H9 (cell line): ENCODE results near the gene ABCB11. TPM values are rescaled to one million over a fixed set of nuclear protein-coding genes. Genes with fewer than 3 reads are reported as not detected.

Experiments
- DNase-seq: peaks from one replicate; pipeline ENCODE4 v3.0.0-alpha.2; 2017
- H2AFZ ChIP-seq: one replicate; pipeline ENCODE4 v1.6.1; 2013; ENCODE audit warnings: mild to moderate bottlenecking, low read length, control low read depth, moderate library complexity
- H2AK5ac ChIP-seq: 2 replicates; pipeline ENCODE4 v1.6.1; 2013; ENCODE audit warnings: low read length, control low read depth, mixed read lengths; ENCODE audit not compliant: insufficient read length
- H2BK120ac ChIP-seq: one replicate; pipeline ENCODE4 v1.6.1; 2013; ENCODE audit warnings: low read depth, mild to moderate bottlenecking, low read length, control low read depth, inconsistent platforms; ENCODE audit not compliant: poor library complexity, severe bottlenecking
- H2BK12ac ChIP-seq: 2 replicates; pipeline ENCODE4 v1.6.1; 2013; ENCODE audit warnings: low read length, control low read depth, mixed read lengths, low read depth; ENCODE audit not compliant: insufficient read length
- H2BK15ac ChIP-seq: 2 replicates; pipeline ENCODE4 v1.6.1; 2013; ENCODE audit warnings: low read depth, low read length, control low read depth
- H2BK20ac ChIP-seq: one replicate; pipeline ENCODE4 v1.6.1; 2013; ENCODE audit warnings: low read depth, mild to moderate bottlenecking, low read length, control low read depth, inconsistent platforms; ENCODE audit not compliant: poor library complexity, severe bottlenecking
- H2BK5ac ChIP-seq: 2 replicates; pipeline ENCODE4 v1.6.1; 2013; ENCODE audit warnings: low read length, control low read depth, mixed read lengths; ENCODE audit not compliant: insufficient read length
- H3K14ac ChIP-seq: 2 replicates; pipeline ENCODE4 v1.6.1; 2013; ENCODE audit warnings: low read length, control low read depth; ENCODE audit not compliant: insufficient read depth
- H3K18ac ChIP-seq: 2 replicates; pipeline ENCODE4 v1.6.1; 2013; ENCODE audit warnings: low read depth, mild to moderate bottlenecking, mixed read lengths, low read length, control low read depth; ENCODE audit not compliant: insufficient read length
- H3K23ac ChIP-seq: 2 replicates; pipeline ENCODE4 v1.6.1; 2013; ENCODE audit warnings: low read length, control low read depth, mixed read lengths, low read depth; ENCODE audit not compliant: insufficient read length
- H3K23me2 ChIP-seq: 2 replicates; pipeline ENCODE4 v1.6.1; 2013; ENCODE audit warnings: low read depth, mild to moderate bottlenecking, mixed read lengths, low read length, control low read depth; ENCODE audit not compliant: insufficient read length, poor library complexity, severe bottlenecking
- H3K27ac ChIP-seq: 2 replicates; pipeline ENCODE4 v1.5.1; 2013; ENCODE audit warnings: low read length, control low read depth, mixed read lengths, low read depth; ENCODE audit not compliant: insufficient read length
- H3K27me3 ChIP-seq: 2 replicates; pipeline ENCODE4 v1.6.1; 2013; ENCODE audit warnings: low read length, control low read depth, inconsistent platforms; ENCODE audit not compliant: insufficient read depth
- H3K4ac ChIP-seq: 2 replicates; pipeline ENCODE4 v1.6.1; 2013; ENCODE audit warnings: low read depth, mild to moderate bottlenecking, control low read depth, inconsistent platforms, low read length, moderate library complexity
- H3K4me1 ChIP-seq: 2 replicates; pipeline ENCODE4 v1.6.1; 2013; ENCODE audit warnings: low read length, control low read depth, inconsistent platforms; ENCODE audit not compliant: insufficient read depth
- H3K4me2 ChIP-seq: 2 replicates; pipeline ENCODE4 v1.6.1; 2013; ENCODE audit warnings: low read length, control low read depth, mixed read lengths; ENCODE audit not compliant: insufficient read length, insufficient read depth
- H3K56ac ChIP-seq: 2 replicates; pipeline ENCODE4 v1.6.1; 2013; ENCODE audit warnings: low read depth, mild to moderate bottlenecking, mixed read lengths, low read length, control low read depth; ENCODE audit not compliant: insufficient read length
- H3K79me1 ChIP-seq: 2 replicates; pipeline ENCODE4 v1.6.1; 2013; ENCODE audit warnings: low read depth, mild to moderate bottlenecking, moderate library complexity, low read length, control low read depth, inconsistent platforms; ENCODE audit not compliant: insufficient read depth, poor library complexity, severe bottlenecking
- H3K79me2 ChIP-seq: 2 replicates; pipeline ENCODE4 v1.6.1; 2013; ENCODE audit warnings: low read length, control low read depth, inconsistent platforms; ENCODE audit not compliant: insufficient read depth
- H3K9ac ChIP-seq: 2 replicates; pipeline ENCODE4 v1.6.1; 2013; ENCODE audit warnings: low read length, control low read depth, mixed read lengths; ENCODE audit not compliant: insufficient read length; ENCODE audit errors: extremely low read depth
- H3K9me3 ChIP-seq: one replicate; pipeline ENCODE4 v1.6.1; 2013; ENCODE audit warnings: low read depth, low read length, inconsistent platforms; ENCODE audit not compliant: control insufficient read depth
- H3T11ph ChIP-seq: one replicate; pipeline ENCODE4 v1.6.1; 2013; ENCODE audit warnings: mild to moderate bottlenecking, low read length, control low read depth, inconsistent platforms
- H4K20me1 ChIP-seq: one replicate; pipeline ENCODE4 v1.6.1; 2013; ENCODE audit not compliant: control insufficient read depth, insufficient read length, insufficient read depth
- H4K5ac ChIP-seq: 2 replicates; pipeline ENCODE4 v1.6.1; 2013; ENCODE audit warnings: low read depth, mild to moderate bottlenecking, mixed read lengths, low read length, control low read depth; ENCODE audit not compliant: insufficient read length
- H4K8ac ChIP-seq: replicated peaks from 2 replicates; pipeline ENCODE4 v1.6.1; 2013; ENCODE audit warnings: low read length, control low read depth, mixed read lengths, low read depth; ENCODE audit not compliant: insufficient read length
- H4K91ac ChIP-seq: 2 replicates; pipeline ENCODE4 v1.6.1; 2013; ENCODE audit warnings: low read depth, mild to moderate bottlenecking, moderate library complexity, mixed read lengths, low read length, control low read depth; ENCODE audit not compliant: insufficient read length
- H3K27ac Mint-ChIP-seq, 3 experiments: 2 replicates in 2 of 3; 3 replicates in 1 of 3; pipeline ENCODE4 v1.8.0; 2020 to 2021; ENCODE audit warnings: mixed read lengths in 3 of 3, mild to moderate bottlenecking in 1 of 3, moderate library complexity in 1 of 3
- H3K27me3 Mint-ChIP-seq: 2 replicates; pipeline ENCODE4 v1.8.0; 2021; ENCODE audit warnings: low read depth, mild to moderate bottlenecking, moderate library complexity, mixed read lengths
- H3K36me3 Mint-ChIP-seq, 3 experiments: 2 replicates in 2 of 3; 3 replicates in 1 of 3; pipeline ENCODE4 v1.8.0; 2020 to 2021; ENCODE audit warnings: low read depth in 3 of 3, mixed read lengths in 3 of 3; ENCODE audit not compliant: insufficient read depth in 1 of 3
- H3K4me1 Mint-ChIP-seq, 2 experiments: 2 replicates each; pipeline ENCODE4 v1.8.0; 2020; ENCODE audit warnings: mixed read lengths in 2 of 2
- H3K4me3 Mint-ChIP-seq, 2 experiments: 2 replicates in 1 of 2; 3 replicates in 1 of 2; pipeline ENCODE4 v1.8.0; 2020 to 2021; ENCODE audit warnings: mild to moderate bottlenecking in 2 of 2, mixed read lengths in 2 of 2, moderate library complexity in 1 of 2
- H3K9me3 Mint-ChIP-seq, 2 experiments: 2 replicates in 1 of 2; 3 replicates in 1 of 2; pipeline ENCODE4 v1.8.0; 2020; ENCODE audit warnings: mild to moderate bottlenecking in 2 of 2, mixed read lengths in 2 of 2, moderate library complexity in 1 of 2
- total RNA-seq: library from RNA; stranded (reverse); gene quantifications from 2 replicates; pipeline ENCODE4 v1.2.1, GENCODE V29; 2021
- TF ChIP-seq, protein P1 (sequence below): fragments of 200-600 bp; sonication (generic); conservative IDR thresholded peaks from 3 replicates; pipeline ENCODE4 v1.8.0; 2021; ENCODE audit warnings: antibody characterized with exemption, mild to moderate bottlenecking

The ABCB11 gene
- total RNA-seq, 1 experiment from 2014 or later = not detected

DNA sequence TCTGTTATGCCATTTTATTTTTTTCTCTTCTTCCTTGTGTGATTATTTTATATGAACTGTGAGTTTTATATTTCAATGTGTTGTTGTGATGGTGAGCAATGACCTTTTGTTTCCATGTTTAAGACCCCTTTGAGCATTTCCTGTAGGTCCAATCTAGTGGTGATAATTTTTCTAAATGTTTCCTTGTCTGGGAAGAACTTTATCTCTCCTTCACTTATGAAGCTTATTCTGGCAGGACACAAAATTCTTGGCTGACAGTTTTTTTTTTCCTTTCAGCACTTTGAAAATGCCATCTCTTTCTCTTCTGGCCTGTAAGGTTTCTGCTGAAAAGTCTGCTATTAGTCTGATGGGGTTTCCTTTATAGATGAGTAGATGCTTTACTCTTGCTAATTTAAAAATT, 76.9 kb downstream of the ABCB11 start:
- Mint-ChIP-seq H3K4me1 (0 out of 4 replicates have a peak, but pooled peaks cover 0 to 2% of the 10 kb centered on the region in 2 experiments), H3K36me3 (peaks cover 0 to 11% (median 0%) of the 10 kb centered on the region in 3 experiments; a peak in 1 of 7 replicates), H3K9me3 (peaks cover 13 to 14% of the 10 kb centered on the region in 2 experiments), H3K4me3 (no peak overlapping the region), H3K27ac (no peak overlapping the region), H3K27me3 (peaks cover 2% of the 10 kb centered on the region)
- Histone ChIP-seq H4K5ac (no peak overlapping the region), H3K56ac (no peak overlapping the region), H4K91ac (no peak overlapping the region), H3K14ac (no peak overlapping the region), H3K23ac (no peak overlapping the region), H3K4me1 (no peaks in the 10 kb centered on the region), H4K20me1 (no peaks in the 10 kb centered on the region), H2AFZ (no peak overlapping the region), H3K27ac (no peak overlapping the region), H2BK5ac (no peak overlapping the region), H2BK20ac (no peak overlapping the region), H2BK120ac (no peak overlapping the region), H3K79me2 (no peaks in the 10 kb centered on the region), H3K9ac (no peak overlapping the region), H2BK15ac (no peak overlapping the region), H3K4me2 (no peak overlapping the region), H3K18ac (no peak overlapping the region), H2BK12ac (no peak overlapping the region), H3K23me2 (no peaks in the 10 kb centered on the region), H3K9me3 (no peaks in the 10 kb centered on the region), H3T11ph (no peak overlapping the region), H3K79me1 (no peaks in the 10 kb centered on the region), H3K4ac (no peak overlapping the region), H2AK5ac (no peak overlapping the region), H3K27me3 (no peaks in the 10 kb centered on the region), H4K8ac (no peak overlapping the region)
- TF ChIP-seq, protein P1, sequence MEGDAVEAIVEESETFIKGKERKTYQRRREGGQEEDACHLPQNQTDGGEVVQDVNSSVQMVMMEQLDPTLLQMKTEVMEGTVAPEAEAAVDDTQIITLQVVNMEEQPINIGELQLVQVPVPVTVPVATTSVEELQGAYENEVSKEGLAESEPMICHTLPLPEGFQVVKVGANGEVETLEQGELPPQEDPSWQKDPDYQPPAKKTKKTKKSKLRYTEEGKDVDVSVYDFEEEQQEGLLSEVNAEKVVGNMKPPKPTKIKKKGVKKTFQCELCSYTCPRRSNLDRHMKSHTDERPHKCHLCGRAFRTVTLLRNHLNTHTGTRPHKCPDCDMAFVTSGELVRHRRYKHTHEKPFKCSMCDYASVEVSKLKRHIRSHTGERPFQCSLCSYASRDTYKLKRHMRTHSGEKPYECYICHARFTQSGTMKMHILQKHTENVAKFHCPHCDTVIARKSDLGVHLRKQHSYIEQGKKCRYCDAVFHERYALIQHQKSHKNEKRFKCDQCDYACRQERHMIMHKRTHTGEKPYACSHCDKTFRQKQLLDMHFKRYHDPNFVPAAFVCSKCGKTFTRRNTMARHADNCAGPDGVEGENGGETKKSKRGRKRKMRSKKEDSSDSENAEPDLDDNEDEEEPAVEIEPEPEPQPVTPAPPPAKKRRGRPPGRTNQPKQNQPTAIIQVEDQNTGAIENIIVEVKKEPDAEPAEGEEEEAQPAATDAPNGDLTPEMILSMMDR = no peak
- no peak for DNase-seq
